CD14-positive monocyte (primary cell): ENCODE measurements around the gene MAP2K6. TPM values are rescaled to one million over a fixed set of nuclear protein-coding genes. Genes with fewer than 3 reads are reported as not detected.

Source experiments
- DNase-seq, 3 donors: peaks; one replicate each; pipeline ENCODE4 v3.0.0-alpha.2; 2011 to 2022
- H2AFZ ChIP-seq: 2 replicates; pipeline ENCODE4 v1.6.0; 2012; ENCODE audit warnings: mild to moderate bottlenecking, low read depth, low read length, inconsistent platforms; ENCODE audit not compliant: insufficient read depth, poor library complexity, severe bottlenecking
- H3K27ac ChIP-seq, 2 donors: 1 replicate in 1 of 2; 2 replicates in 1 of 2; pipeline ENCODE4 v1.5.1; 2012 to 2013; ENCODE audit warnings: low read length in 2 of 2, control low read depth in 1 of 2, inconsistent platforms in 1 of 2, low read depth in 1 of 2, mild to moderate bottlenecking in 1 of 2
- H3K27me3 ChIP-seq, 2 donors: one replicate each; pipeline versions ENCODE4 v1.6.0 to v1.6.1; 2011 to 2013; ENCODE audit warnings: low read length in 2 of 2; ENCODE audit not compliant: control insufficient read depth in 2 of 2, insufficient read depth in 2 of 2
- H3K36me3 ChIP-seq, 2 donors: replicated peaks in 1 of 2; 1 replicate in 1 of 2; 2 replicates in 1 of 2; pipeline versions ENCODE4 v1.5.1 to v1.6.1; 2012 to 2013; ENCODE audit warnings: low read length in 2 of 2, control low read depth in 1 of 2, inconsistent platforms in 1 of 2, mild to moderate bottlenecking in 1 of 2; ENCODE audit not compliant: insufficient read depth in 2 of 2, control insufficient read depth in 1 of 2
- H3K4me1 ChIP-seq, 2 donors: 1 replicate in 1 of 2; 2 replicates in 1 of 2; pipeline versions ENCODE4 v1.5.1 to v1.6.1; 2012 to 2013; ENCODE audit warnings: low read length in 2 of 2, control low read depth in 1 of 2, inconsistent platforms in 1 of 2, mild to moderate bottlenecking in 1 of 2, moderate library complexity in 1 of 2; ENCODE audit not compliant: insufficient read depth in 2 of 2, control insufficient read depth in 1 of 2
- H3K4me2 ChIP-seq: replicated peaks from 2 replicates; pipeline ENCODE3; 2012; ENCODE audit warnings: low read length, moderate library complexity, mild to moderate bottlenecking; ENCODE audit not compliant: poor library complexity, severe bottlenecking; ENCODE audit errors: extremely low read depth
- H3K4me3 ChIP-seq, 3 experiments: fragments of 200-600 bp in 1 of 3; sonication (generic) in 1 of 3; replicated peaks in 1 of 3; 1 replicate in 2 of 3; 2 replicates in 1 of 3; pipeline ENCODE4 v1.5.1; 2011 to 2013; ENCODE audit warnings: low read length in 3 of 3, mild to moderate bottlenecking in 3 of 3, control low read depth in 2 of 3, low read depth in 2 of 3, inconsistent platforms in 1 of 3, moderate library complexity in 1 of 3
- H3K79me2 ChIP-seq: 2 replicates; pipeline ENCODE4 v1.6.0; 2012; ENCODE audit warnings: mild to moderate bottlenecking, control low read depth, inconsistent platforms, low read length, moderate library complexity; ENCODE audit not compliant: insufficient read depth
- H3K9ac ChIP-seq: 2 replicates; pipeline ENCODE4 v1.6.0; 2017; ENCODE audit warnings: low read length, mild to moderate bottlenecking; ENCODE audit not compliant: insufficient read depth, poor library complexity, severe bottlenecking
- H3K9me3 ChIP-seq, 2 donors: replicated peaks in 1 of 2; 1 replicate in 1 of 2; 2 replicates in 1 of 2; pipeline versions ENCODE4 v1.5.1 to v1.6.1; 2012 to 2013; ENCODE audit warnings: low read length in 2 of 2, control low read depth in 1 of 2; ENCODE audit not compliant: control insufficient read depth in 1 of 2, insufficient read depth in 1 of 2
- H4K20me1 ChIP-seq: 2 replicates; pipeline ENCODE4 v1.6.0; 2012; ENCODE audit warnings: mild to moderate bottlenecking, low read length, control low read depth, moderate library complexity; ENCODE audit not compliant: insufficient read depth
- H3K27ac Mint-ChIP-seq, 7 donors: one replicate each; pipeline ENCODE4 v1.8.0; 2020; ENCODE audit warnings: mild to moderate bottlenecking in 7 of 7, mixed read lengths in 7 of 7, moderate library complexity in 6 of 7, inconsistent platforms in 2 of 7
- H3K27me3 Mint-ChIP-seq, 3 donors: one replicate each; pipeline ENCODE4 v1.8.0; 2021 to 2022; ENCODE audit warnings: low read depth in 3 of 3, mild to moderate bottlenecking in 3 of 3, mixed read lengths in 3 of 3, moderate library complexity in 3 of 3, inconsistent platforms in 1 of 3
- H3K36me3 Mint-ChIP-seq, 2 donors: one replicate each; pipeline ENCODE4 v1.8.0; 2020; ENCODE audit warnings: mixed read lengths in 2 of 2, inconsistent platforms in 1 of 2, mild to moderate bottlenecking in 1 of 2
- H3K4me1 Mint-ChIP-seq: one replicate; pipeline ENCODE4 v1.8.0; 2020; ENCODE audit warnings: mild to moderate bottlenecking, mixed read lengths
- H3K4me3 Mint-ChIP-seq, 2 donors: one replicate each; pipeline ENCODE4 v1.8.0; 2020; ENCODE audit warnings: mild to moderate bottlenecking in 2 of 2, mixed read lengths in 2 of 2, moderate library complexity in 1 of 2
- H3K9me3 Mint-ChIP-seq, 7 donors: one replicate each; pipeline ENCODE4 v1.8.0; 2020 to 2022; ENCODE audit warnings: mixed read lengths in 7 of 7, mild to moderate bottlenecking in 6 of 7, moderate library complexity in 6 of 7, inconsistent platforms in 2 of 7
- CTCF ChIP-seq: fragments of 200-600 bp; IDR thresholded peaks from one replicate; pipeline ENCODE4 v1.8.0; 2022; ENCODE audit warnings: antibody characterized with exemption, mild to moderate bottlenecking
- WGBS: methylation state at CpG from one replicate; pipeline ENCODE4 v1.1.5; 2013; ENCODE audit warnings: missing lambda C conversion rate; ENCODE audit not compliant: insufficient coverage; 5-methylcytosine and 5-hydroxymethylcytosine counted together
- intact Hi-C, 2 donors: fragments of 100-400 bp; cut with micrococcal nuclease; formaldehyde crosslinking; loops; one replicate each; pipeline versions ENCODE4 v1.15.0 to v1.15.1; 2023
- polyA minus RNA-seq: library from RNA; depleted of rRNA, polyadenylated mRNA; stranded (reverse); fragments of >200 nt; gene quantifications from 2 replicates; pipeline ENCODE4 v1.2.3, GENCODE V29; 2012
- polyA plus RNA-seq, 3 donors: library from polyadenylated mRNA; depleted of rRNA in 1 of 3; unstranded in 2 of 3; stranded (reverse) in 1 of 3; fragments of 300-500 nt in 2 of 3; fragments of >200 nt in 1 of 3; fragmentation: Illumina TruSeq in 2 of 3; gene quantifications; 1 replicate in 2 of 3; 2 replicates in 1 of 3; pipeline ENCODE4 v1.2.3, GENCODE V29; 2012 to 2021
- total RNA-seq, 12 experiments: library from RNA in 1 of 12; stranded (reverse) in 1 of 12; fragments of 120-200 nt in 1 of 12; gene quantifications; one replicate each; pipeline ENCODE4 v1.2.4 and lab custom pipeline; 2013 to 2026; ENCODE audit warnings: mixed read lengths in 6 of 12, inconsistent platforms in 1 of 12

The MAP2K6 gene
- total RNA-seq (2013): 18.7 TPM
- polyA plus RNA-seq (10 to 100 TPM; 13.5 to 28.9 (median 18.5) TPM), polyA minus RNA-seq (4.0 and 7.6 TPM in 2 replicates), total RNA-seq (lab: John Stamatoyannopoulos, UW) (2.0 to 26.7 (median 17.8) reads per million in 11 experiments)

GRCh38 chr17:69414408-69415274 is at the start of gene MAP2K6:
Gene MAP2K6, plus strand, starts transcription at chr17:69414697. Its CDS starts 288 bp downstream, at chr17:69414985.
- DNase-seq: peak; percentile 51 to 64 (median 58)
- intact Hi-C loops: no loop called here
- H3K27ac ChIP-seq: peak within 1 kb of the TSS in 1 of 2 donors; percentile 42

More at GRCh38 chr17:69414408-69415274, at the start of gene MAP2K6:
- Mint-ChIP-seq H3K9me3 (peaks cover 0 to 6% (median 0%) of the 10 kb centered on the region in 7 donors), H3K36me3 (peaks cover 0 to 2% of the 10 kb centered on the region in 2 donors), H3K27ac (peak within 1 kb of the TSS in 1 of 7 donors; percentile 26), H3K27me3 (peaks cover 0 to 4% (median 4%) of the 10 kb centered on the region in 3 donors), H3K4me3 (no peak within 1 kb of the TSS), H3K4me1 (peaks cover 8% of the 10 kb centered on the region)
- Histone ChIP-seq H4K20me1 (no peaks in the 10 kb centered on the region), H3K9ac (peak within 1 kb of the TSS; percentile 24), H3K4me3 (peak within 1 kb of the TSS; percentile 59 to 96 (median 91)), H3K9me3 (peaks cover 0 to 4% of the 10 kb centered on the region in 2 donors), H3K27me3 (no peaks in the 10 kb centered on the region), H2AFZ (peak within 1 kb of the TSS; percentile 72), H3K79me2 (peaks cover 33% of the 10 kb centered on the region), H3K36me3 (no peaks in the 10 kb centered on the region), H3K4me1 (peaks cover 20 to 33% of the 10 kb centered on the region in 2 donors), H3K4me2 (peak within 1 kb of the TSS; percentile 87)
- TF ChIP-seq CTCF: no peak
- WGBS: under 1% methylated on average over 24 of the region's 27 CpGs
